Cortex of kidney (tissue), 1 donor: ENCODE data around the gene MLPH.

Experiments used
- DNase-seq: peaks from one replicate; lab custom pipeline; 2025; lab: John Stamatoyannopoulos, UW

The MLPH gene

GRCh38 chr2:237568121-237568660 lies 81.1 kb downstream of the MLPH start:
- no peak for DNase-seq

GRCh38 chr2:237569041-237569440 lies 82.0 kb downstream of the MLPH start:
- DNase-seq = no peak

DNA sequence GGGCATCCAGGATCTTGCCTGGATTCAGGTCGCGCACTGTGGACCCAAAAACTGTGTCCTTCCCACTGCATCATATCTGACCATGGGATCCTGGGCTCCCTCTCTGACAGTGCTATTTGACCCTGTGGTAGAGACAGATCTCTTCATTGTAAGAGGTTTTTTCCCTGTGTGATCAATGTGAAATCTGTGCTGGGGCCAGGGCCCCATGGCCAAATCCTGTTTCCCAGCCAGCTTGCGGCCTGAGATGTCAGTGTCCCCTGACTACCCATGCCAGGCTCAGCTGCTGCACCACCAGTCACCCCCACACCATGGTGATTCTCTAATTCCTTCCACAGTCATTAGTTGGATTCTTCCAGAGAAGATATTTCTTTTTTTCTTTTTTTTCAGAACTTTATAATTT lies 82.8 kb downstream of the MLPH start:
- no peak for DNase-seq

GRCh38 chr2:237570776-237571335 lies 83.8 kb downstream of the MLPH start:
- DNase-seq = no peak

- DNase-seq = no peak
Observed at GRCh38 chr2:237571551-237571950, 84.5 kb downstream of the MLPH start.

DNA sequence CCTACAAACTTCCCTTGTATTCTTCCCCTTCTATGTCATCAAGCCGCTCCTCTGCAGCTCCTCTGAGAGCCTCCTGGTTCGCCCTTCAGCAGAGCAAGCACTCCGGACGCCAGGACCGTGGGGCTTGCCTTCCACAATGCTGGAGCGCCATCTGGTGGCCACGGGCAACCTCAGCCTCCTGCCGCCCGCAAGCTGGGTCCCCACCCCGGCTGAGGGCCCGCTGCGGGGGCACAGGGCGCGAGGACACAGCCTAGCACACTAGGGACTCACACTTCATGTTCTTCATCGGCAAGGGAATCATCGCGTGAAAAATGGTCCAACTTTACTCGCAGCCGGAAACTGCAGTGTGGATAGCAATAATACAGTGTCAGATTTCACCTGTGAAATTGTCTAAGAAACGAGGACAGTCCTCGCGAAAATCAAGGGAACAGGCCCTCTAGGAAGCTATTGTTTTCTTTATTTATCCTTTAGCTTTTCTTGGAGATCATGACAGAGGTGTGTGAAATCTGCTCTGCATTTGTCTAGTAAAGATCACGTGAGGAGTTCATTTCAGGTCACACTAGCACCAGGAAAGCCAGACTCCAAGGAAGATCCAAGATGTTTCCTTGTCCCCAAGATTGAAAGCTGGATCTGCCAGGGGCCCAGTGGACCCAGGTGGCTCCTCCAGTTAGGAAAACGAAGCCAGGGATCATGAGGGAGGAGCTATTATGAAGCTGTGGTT lies 85.1 kb downstream of the MLPH start:
- peak; percentile 71 for DNase-seq

GRCh38 chr2:237572742-237573101 lies 85.7 kb downstream of the MLPH start:
- no peak for DNase-seq

DNA sequence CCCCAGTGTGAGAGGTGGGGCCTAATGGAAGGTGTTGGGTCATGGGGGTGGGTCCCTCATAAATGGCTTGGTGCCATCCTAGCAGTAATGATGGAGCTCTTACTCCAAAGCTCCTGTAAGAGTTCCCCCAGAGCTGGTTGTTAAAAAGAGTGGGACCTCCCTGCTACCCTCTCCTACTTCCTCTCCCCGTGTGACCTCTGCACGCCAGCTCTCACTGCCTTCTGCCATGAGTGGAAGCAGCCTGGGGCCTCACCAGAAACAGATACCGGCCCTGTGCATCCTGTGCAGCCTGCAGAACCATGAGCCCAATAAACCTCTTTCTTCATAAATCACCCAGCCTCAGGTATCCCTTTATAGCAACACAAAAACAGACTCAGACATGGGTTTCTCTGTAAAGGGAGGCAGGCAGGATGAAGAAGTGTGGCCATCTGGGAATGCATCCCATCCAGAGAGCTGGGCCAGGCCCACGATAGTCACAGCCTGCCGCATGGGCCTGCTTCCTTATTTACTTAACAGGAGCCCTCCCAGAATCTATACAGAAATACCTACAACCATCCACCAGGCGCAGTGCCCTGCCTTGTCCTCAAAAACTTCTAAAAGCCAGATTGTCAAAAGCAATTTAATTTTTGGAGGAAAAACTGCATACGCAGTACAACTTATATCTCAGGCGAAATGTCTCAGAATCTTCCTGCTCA lies 86.8 kb downstream of the MLPH start:
- DNase-seq = no peak

DNA sequence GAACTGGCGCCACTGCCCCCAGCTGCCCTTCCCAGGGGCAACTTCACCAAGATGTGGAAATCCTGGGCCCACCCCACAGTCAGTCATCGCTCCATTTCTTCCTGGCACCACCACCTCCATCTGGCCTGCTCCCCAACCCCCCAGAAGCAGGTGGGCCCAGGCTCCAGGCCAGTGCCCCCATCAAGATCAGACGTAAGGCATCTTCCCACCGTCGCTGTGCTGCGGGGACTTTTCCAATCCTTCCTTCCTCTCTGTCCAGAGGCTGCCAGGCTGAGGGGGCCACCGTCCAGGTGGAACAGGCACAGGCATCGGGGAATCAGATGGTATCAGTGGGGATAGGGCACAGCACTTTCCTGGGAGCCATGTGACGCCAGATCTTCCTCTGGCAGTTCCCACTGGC lies 87.4 kb downstream of the MLPH start:
- DNase-seq = no peak

DNA sequence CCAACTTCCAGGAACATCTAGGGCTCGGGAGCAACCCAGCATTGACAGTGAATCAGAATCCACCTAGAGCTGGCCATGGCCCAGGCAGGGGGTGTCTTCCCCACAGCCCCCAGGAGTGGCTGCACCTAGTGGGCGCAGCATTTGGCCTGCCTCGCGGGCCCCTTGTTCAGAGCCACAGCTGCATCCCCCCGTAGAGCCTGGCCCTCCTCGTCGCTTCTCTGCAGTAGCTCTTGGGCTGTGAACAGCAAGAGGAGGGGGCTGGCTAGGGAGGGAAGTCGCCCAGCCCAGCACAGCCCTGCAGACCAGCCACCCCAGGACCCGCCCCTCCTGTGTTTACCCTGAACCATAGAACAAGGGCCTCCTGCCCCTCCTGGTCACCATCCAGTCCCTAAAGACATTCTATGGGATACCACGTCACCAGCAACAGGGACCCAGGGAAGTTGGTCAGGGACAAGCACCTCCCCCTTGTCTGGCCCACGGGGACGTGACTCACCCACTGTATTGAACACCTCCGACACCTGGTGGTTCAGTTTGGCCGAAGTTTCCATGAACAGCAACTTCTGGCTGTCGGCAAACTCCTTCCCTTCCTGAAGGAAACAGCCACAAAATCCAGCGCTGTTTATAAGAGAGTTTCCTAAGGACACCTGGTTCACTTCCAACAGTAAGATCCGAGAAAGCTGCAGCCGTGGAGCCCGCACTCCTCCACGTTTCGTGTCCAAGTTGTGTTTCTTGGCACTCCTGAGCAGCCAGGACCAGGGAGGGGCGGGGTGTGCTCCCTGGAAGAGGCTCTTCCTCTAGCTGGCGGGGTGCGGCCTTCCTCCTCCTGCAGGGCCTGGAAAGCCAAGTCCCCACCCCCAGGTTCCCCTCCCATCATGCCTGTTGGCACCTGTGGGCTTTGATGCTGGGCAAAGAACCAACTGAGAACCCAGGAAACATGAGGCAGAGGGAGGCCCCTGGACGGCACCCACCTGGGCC lies 88.1 kb downstream of the MLPH start:
- no peak for DNase-seq

GRCh38 chr2:237575869-237576862 lies 89.1 kb downstream of the MLPH start:
- DNase-seq = no peak

DNA sequence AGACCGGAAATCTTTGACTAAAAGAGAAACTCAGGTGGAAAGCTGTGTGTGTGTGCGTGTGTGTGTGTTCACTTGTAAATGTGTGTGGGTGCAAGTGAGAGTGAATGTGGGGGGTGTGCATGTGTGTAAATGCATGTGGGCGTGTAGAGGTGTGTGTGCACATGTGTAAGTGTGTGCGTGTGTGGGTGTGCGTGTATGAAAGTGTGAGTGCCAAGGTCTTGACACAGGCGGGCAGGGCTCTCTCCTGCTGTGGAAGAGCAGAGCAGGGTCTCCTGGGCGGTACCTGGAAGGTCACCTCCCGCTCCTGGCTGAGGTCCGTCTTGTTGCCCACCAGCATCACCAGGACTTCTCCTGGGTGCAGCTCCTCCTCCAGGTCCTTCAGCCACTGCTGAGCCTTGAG lies 89.9 kb downstream of the MLPH start:
- DNase-seq = no peak

DNA sequence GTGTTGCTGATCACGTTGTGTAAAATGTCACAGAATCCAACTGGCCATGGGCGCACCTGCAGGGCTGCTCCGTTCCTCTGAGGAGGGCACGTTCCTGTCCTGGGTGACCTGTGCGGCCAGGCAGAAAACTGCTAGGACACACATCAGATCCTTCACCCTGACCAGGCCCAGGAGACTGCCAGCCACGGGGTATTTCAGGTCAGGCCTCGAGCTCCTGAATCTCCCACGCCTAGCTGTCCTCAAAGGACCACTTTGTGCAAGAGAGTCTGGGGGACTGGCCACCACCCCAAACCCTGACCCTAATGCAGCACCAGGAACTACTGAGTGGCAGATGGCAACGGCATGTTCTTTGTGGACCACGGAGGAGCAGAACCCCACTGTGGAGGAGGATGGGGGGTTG lies 90.4 kb downstream of the MLPH start:
- DNase-seq = no peak

- no peak for DNase-seq
Observed at GRCh38 chr2:237577956-237578870, 91.2 kb downstream of the MLPH start.

- DNase-seq = no peak
Observed at GRCh38 chr2:237581326-237581725, 94.3 kb downstream of the MLPH start.

GRCh38 chr2:237581751-237582746 lies 95.0 kb downstream of the MLPH start:
- no peak for DNase-seq

- DNase-seq = no peak
Observed at GRCh38 chr2:237583385-237584295, 96.6 kb downstream of the MLPH start.
